HL-60 (cell line): ENCODE measurements around the gene ADAMTS2.

Experiments used
- DNase-seq, 2 experiments: peaks; one replicate each; pipeline ENCODE4 v3.0.0-alpha.2; 2010 to 2020; ENCODE audit warnings: low read depth in 1 of 2, low spot score in 1 of 2
- H3K27ac ChIP-seq: fragments of 250-450 bp; sonication (Bioruptor Pico); replicated peaks from 2 replicates; pipeline ENCODE4 v1.5.1; 2020; ENCODE audit warnings: mild to moderate bottlenecking, moderate library complexity
- H3K27me3 ChIP-seq: fragments of 250-450 bp; sonication (Bioruptor Pico); 2 replicates; pipeline ENCODE4 v1.5.1; 2021; ENCODE audit warnings: mild to moderate bottlenecking, moderate library complexity; ENCODE audit not compliant: insufficient read depth, poor library complexity, severe bottlenecking
- H3K4me3 ChIP-seq: replicated peaks from 2 replicates; pipeline ENCODE4 v1.5.1; 2011; ENCODE audit warnings: mild to moderate bottlenecking, control low read depth, low read length; ENCODE audit not compliant: insufficient read depth
- GABPA ChIP-seq: IDR thresholded peaks from 2 replicates; pipeline ENCODE4 v1.6.1; 2012; ENCODE audit warnings: low read depth
- POLR2AphosphoS5 ChIP-seq: IDR thresholded peaks from 2 replicates; pipeline ENCODE4 v1.6.1; 2012; ENCODE audit warnings: low read depth
- SPI1 ChIP-seq: IDR thresholded peaks from 2 replicates; pipeline ENCODE4 v1.6.1; 2012; ENCODE audit warnings: low read depth, mild to moderate bottlenecking, borderline replicate concordance
- TF ChIP-seq, protein P1 (sequence below): IDR thresholded peaks from 2 replicates; pipeline ENCODE4 v1.6.1; 2012; ENCODE audit warnings: low read depth; ENCODE audit not compliant: insufficient replicate concordance
- TF ChIP-seq, protein P2 (sequence below): IDR thresholded peaks from one replicate; pipeline ENCODE4 v1.5.1; 2011; ENCODE audit warnings: low read length, control low read depth, inconsistent platforms; ENCODE audit not compliant: insufficient read depth

Gene ADAMTS2

DNA sequence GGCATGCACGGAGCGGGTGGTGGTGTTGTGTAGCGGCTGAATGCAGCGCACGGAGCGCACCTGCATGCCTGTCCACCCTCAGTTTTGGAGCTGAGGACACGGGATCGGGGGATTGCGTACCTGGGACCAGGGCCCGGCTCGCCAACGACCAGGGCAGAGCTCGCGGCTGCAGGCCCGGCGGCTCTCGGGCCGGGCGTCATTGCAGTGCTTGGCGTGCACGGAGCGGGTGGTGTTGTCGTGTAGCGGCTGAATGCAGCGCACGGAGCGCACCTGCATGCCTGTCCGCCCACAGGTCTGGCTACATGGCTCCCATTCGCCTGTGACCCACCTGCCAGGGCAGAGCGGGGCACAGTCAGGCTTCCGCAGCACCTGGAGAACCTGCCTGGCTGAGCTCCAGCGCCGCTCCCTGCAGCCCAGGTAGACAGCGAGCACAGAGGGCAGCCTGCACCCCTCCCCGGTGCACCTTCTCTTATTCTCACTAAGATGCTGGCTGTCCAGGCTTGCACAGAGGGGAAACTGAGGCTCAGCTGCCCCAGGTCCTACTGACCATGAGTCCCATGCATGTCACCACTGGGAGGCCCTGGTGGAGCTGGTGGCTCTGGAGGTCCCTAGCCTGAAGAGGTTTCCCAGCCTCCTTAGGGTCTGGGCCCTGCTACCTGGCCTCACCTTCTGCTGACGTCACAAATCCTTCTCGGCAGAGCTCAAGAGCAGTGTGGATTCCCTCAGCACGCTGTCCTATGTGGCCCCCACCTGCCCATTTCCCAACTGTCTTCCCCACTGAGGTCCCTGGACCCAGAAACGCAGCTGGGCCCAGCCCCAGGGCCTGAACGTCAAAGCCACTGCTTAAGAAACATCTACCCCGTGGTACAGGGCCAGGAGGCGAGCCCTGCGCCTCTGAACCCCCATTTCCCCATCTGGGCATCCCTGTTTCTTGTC lies 220.1 kb downstream of the ADAMTS2 start:
- Histone ChIP-seq H3K27ac (no peak overlapping the region), H3K4me3 (no peak overlapping the region), H3K27me3 (no peaks in the 10 kb centered on the region)
- TF ChIP-seq, protein P1, sequence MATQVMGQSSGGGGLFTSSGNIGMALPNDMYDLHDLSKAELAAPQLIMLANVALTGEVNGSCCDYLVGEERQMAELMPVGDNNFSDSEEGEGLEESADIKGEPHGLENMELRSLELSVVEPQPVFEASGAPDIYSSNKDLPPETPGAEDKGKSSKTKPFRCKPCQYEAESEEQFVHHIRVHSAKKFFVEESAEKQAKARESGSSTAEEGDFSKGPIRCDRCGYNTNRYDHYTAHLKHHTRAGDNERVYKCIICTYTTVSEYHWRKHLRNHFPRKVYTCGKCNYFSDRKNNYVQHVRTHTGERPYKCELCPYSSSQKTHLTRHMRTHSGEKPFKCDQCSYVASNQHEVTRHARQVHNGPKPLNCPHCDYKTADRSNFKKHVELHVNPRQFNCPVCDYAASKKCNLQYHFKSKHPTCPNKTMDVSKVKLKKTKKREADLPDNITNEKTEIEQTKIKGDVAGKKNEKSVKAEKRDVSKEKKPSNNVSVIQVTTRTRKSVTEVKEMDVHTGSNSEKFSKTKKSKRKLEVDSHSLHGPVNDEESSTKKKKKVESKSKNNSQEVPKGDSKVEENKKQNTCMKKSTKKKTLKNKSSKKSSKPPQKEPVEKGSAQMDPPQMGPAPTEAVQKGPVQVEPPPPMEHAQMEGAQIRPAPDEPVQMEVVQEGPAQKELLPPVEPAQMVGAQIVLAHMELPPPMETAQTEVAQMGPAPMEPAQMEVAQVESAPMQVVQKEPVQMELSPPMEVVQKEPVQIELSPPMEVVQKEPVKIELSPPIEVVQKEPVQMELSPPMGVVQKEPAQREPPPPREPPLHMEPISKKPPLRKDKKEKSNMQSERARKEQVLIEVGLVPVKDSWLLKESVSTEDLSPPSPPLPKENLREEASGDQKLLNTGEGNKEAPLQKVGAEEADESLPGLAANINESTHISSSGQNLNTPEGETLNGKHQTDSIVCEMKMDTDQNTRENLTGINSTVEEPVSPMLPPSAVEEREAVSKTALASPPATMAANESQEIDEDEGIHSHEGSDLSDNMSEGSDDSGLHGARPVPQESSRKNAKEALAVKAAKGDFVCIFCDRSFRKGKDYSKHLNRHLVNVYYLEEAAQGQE: no peak
- TF ChIP-seq, protein P2, sequence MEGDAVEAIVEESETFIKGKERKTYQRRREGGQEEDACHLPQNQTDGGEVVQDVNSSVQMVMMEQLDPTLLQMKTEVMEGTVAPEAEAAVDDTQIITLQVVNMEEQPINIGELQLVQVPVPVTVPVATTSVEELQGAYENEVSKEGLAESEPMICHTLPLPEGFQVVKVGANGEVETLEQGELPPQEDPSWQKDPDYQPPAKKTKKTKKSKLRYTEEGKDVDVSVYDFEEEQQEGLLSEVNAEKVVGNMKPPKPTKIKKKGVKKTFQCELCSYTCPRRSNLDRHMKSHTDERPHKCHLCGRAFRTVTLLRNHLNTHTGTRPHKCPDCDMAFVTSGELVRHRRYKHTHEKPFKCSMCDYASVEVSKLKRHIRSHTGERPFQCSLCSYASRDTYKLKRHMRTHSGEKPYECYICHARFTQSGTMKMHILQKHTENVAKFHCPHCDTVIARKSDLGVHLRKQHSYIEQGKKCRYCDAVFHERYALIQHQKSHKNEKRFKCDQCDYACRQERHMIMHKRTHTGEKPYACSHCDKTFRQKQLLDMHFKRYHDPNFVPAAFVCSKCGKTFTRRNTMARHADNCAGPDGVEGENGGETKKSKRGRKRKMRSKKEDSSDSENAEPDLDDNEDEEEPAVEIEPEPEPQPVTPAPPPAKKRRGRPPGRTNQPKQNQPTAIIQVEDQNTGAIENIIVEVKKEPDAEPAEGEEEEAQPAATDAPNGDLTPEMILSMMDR: no peak
- TF ChIP-seq GABPA: no peak
- TF ChIP-seq POLR2AphosphoS5: no peak
- TF ChIP-seq SPI1: no peak
- no peak for DNase-seq

DNA sequence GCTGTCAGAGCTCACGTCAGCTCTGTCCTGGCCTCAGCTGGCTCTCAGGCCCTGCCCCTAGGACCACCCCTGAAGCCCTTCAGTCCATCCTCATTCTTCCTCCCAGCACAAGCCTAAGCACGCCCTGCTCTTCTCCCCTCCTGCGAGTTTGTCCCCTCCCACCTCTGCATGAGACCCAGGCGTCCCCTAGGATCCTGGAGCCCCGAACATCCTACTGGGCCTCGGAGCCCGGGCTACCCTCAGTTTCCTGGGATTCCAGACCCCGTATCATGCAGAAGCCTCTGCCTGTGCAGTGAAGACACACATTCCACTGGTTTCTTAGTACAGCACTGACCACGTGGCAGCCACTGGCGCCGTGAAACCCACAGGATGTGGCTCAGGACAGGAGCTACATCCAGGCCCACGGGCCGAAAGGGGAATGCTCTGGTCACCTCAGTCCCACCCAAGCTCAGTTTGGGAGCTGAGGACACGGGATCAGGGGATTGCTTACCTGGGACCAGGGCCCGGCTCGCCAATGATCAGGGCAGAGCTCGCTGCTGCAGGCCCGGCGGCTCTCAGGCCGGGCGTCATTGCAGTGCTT lies 220.9 kb downstream of the ADAMTS2 start:
- Histone ChIP-seq H3K27ac (no peak overlapping the region), H3K27me3 (no peaks in the 10 kb centered on the region), H3K4me3 (no peak overlapping the region)
- no peak for TF ChIP-seq SPI1
- TF ChIP-seq GABPA: no peak
- DNase-seq: no peak

DNA sequence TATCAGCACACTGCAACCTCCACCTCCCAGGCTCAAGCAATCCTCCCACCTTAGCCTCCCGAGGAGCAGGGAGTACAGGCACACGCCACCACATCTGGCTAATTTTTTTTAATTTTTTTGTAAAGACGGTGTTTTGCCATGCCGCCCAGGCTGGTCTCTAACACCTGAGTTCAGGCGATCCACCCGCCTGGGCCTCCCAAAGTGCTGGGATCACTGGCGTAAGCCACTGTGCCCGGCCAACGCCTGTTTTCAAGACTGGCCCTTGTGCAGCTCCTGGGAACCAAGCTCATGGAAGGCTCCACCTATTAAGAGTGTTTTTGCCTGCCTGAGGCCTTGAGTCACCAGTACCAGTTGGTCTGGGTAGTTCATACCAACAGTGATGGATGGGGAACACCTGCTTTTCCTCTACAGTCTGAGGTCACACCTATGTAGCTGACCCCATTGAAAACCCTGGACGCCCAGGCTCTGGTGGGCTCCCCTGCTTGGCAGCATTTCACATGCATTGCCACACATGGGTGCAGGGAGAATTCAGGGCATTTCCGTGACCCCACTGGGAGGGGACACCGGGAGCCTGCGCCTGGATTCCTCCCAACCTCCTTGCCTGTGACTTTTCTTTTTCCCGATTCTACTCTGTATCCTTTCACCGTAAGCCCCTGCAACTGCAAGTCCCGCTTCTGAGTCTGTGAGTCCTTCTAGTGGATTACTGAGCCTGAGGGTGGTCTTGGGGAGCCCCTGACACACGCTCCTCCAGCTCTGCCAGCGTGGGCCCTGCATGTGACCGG lies 221.6 kb downstream of the ADAMTS2 start:
- H3K4me3 ChIP-seq: no peak overlapping the region
- TF ChIP-seq POLR2AphosphoS5: no peak
- TF ChIP-seq, protein P1: no peak
- TF ChIP-seq, protein P2: no peak
- no peak for TF ChIP-seq GABPA
- TF ChIP-seq SPI1: no peak
- H3K27me3 ChIP-seq: no peaks in the 10 kb centered on the region
- DNase-seq: no peak
- H3K27ac ChIP-seq: no peak overlapping the region

DNA sequence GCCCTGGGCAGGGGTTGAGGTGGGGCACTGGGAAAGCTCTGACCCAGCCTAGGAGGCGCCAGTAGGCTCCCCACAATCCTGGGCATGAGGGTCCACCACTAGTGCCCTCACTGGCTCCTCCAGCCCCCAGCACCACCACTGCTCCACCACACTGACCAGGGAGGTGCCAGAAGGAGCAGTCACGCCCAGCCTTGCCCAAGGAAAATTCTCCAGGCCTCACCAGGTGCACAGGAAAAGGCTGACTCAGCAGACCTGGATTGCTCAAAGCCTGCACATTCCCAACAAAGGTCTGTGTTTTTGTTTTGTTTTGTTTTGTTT lies 222.2 kb downstream of the ADAMTS2 start:
- TF ChIP-seq, protein P1: no peak
- TF ChIP-seq GABPA: no peak
- TF ChIP-seq, protein P2: no peak
- no peak for TF ChIP-seq SPI1
- TF ChIP-seq POLR2AphosphoS5: no peak
- no peak overlapping the region for H3K4me3 ChIP-seq
- H3K27ac ChIP-seq: no peak overlapping the region
- no peaks in the 10 kb centered on the region for H3K27me3 ChIP-seq
- DNase-seq: no peak
